HG02840 (cell line): ENCODE data around the gene TLK1.

Source experiments
- ATAC-seq: cut with Tn5 transposase; IDR thresholded peaks from one replicate; pipeline ENCODE4 v1.9.1; 2021; ENCODE audit warnings: mild to moderate bottlenecking, moderate library complexity, moderate number of reproducible peaks; ENCODE audit not compliant: unreplicated experiment, low FRiP score

The TLK1 gene

DNA sequence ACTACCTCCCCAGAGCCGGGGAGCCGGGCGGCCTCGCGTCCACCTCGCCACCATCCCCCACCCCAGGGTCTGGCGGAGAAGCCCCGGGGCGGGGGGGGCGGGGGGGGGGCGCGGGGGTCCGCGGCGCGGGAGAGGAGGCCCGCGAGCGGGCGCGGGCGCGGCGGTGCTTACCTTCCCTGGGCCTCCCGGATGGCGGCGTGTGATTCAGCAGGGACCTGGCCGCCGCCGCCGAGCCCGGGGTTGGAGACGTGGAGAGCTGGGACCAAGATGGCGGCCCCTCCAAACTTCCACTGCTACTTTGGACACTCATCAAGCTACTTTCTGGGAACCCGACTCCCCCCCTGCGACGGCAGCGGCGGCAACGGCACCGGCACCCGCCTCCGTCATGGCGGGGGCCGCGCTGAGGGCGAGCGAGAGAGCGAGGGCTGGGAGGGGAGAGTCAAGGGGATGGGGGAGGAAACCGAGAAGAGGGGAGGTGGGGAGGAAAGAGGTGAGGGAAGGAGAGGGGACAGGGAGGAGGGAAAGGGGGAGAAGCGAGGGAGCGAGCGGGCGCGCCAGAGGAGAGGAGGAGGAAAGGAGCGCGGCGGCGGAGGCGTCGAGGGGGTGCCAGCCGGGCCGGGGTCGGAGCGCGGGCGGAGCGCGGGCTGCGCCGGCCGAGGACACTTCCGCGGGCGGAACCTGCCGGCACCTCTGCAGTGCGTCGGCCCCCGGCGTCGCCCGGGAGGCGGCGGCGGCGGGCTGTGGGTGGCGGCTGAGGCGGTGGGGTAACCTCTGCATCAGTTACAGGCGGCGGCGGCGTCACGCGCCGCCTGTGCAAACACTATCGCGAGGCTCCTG is at the start of gene TLK1:
TSS of gene TLK1 (minus strand) at position 775 of the 837 bp plus-strand sequence. CDS start at position 310, 465 bp downstream.
- ATAC-seq, result peak; percentile 47

DNA sequence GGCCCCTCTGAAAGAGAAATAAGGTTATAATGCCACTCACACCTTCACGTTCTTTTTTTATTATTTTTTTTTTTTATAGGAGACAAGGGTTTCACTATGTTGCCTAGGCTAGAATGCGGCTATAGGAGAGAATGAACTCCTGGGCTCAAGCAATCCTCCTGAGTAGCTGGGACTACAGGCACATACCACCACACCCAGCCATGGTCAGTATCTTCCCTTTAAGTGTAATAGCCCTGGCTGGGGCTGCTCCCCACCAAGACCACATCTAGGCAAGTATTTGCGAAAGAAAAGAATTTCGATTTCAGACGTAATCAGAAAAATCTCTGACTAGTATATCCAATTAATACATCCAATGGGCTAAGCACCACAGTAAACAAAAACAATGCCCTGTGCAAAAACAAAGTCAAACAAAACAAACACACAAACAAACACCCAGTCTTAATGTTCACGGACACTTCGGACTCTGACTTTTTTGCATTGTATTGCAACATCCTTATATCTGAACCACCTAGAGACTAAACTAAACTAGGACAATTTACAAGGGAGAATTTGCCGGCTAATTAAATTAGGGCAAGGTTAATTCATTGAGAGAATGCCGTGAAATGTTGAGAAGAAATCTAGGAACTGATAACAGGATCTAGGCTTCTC is 49.6 kb upstream of the TLK1 start:
- ATAC-seq, result no peak

- no peak for ATAC-seq
Observed at GRCh38 chr2:171208657-171209056, 48.0 kb upstream of the TLK1 start.

GRCh38 chr2:171206422-171207115 is 45.9 kb upstream of the TLK1 start:
- no peak for ATAC-seq

GRCh38 chr2:171205551-171205950 is 44.9 kb upstream of the TLK1 start:
- ATAC-seq, result no peak

- no peak for ATAC-seq
Observed at GRCh38 chr2:171201767-171202166, 41.1 kb upstream of the TLK1 start.

DNA sequence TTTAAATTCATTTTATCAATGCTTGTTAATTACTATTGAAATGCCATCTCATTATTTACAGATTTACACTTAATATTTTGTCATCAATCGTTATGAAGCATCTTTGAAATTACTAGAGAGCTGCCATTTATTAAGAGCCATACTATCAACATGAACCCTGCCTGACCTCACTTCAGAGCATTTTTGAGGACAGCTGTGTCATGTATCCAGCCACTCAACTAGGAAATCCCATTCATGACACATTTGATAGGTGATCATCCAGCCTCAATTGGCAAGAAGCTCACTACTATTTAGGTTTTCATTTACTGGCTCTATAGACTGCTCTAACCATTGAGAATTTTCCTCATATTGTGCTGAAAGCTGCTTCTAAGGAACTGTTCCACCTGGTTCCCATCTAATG is 40.6 kb upstream of the TLK1 start:
- no peak for ATAC-seq

DNA sequence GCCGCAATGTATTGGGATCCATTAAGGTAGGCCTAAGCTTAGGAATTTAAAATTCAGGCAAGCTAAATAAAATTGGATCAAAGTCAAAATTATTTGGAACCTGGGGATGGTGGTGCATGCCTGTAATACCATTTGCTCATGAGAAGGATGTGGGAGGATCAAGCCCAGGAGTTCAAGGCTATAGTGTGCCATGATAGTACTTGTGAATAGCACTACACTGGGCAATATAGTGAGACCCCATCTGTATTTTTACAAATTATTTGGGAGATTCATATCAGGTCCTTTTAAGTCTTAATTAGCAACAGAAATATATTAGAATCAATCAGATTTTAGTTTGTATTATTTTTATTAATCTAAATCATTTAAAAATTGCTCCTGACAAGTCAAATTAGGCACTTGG is 39.8 kb upstream of the TLK1 start:
- no peak for ATAC-seq

GRCh38 chr2:171191021-171191420 is 30.3 kb upstream of the TLK1 start:
- ATAC-seq, result no peak

- ATAC-seq, result no peak
Observed at GRCh38 chr2:171187819-171188218, 27.1 kb upstream of the TLK1 start.

- ATAC-seq, result no peak
Observed at GRCh38 chr2:171187177-171187576, 26.5 kb upstream of the TLK1 start.

GRCh38 chr2:171185941-171186340 is 25.2 kb upstream of the TLK1 start:
- no peak for ATAC-seq

- no peak for ATAC-seq
Observed at GRCh38 chr2:171185165-171185818, 24.6 kb upstream of the TLK1 start.

GRCh38 chr2:171181064-171182049 is 20.7 kb upstream of the TLK1 start:
- ATAC-seq, result no peak

GRCh38 chr2:171180229-171180930 is 19.7 kb upstream of the TLK1 start:
- no peak for ATAC-seq

GRCh38 chr2:171178993-171179392 is 18.3 kb upstream of the TLK1 start:
- no peak for ATAC-seq

DNA sequence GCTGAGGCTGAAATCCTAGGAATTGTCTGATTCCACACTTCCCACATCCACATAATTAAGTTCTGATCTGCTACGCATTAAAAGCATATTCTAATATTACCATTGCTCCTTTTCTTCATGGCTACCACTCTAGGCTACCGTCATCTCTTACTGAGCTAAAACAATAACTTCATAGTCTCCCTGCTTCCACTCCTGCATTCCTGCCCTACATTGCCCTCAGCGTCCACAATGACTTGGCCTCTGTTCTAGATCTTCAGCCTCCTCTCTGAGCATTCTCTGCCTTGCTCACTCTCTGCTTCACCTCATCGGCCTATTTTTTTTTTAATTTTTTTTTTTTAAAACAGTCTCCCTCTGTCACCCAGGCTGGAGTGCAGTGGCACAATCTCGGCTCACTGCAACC is 15.8 kb upstream of the TLK1 start:
- no peak for ATAC-seq

- no peak for ATAC-seq
Observed at GRCh38 chr2:171174075-171174474, 13.4 kb upstream of the TLK1 start.

DNA sequence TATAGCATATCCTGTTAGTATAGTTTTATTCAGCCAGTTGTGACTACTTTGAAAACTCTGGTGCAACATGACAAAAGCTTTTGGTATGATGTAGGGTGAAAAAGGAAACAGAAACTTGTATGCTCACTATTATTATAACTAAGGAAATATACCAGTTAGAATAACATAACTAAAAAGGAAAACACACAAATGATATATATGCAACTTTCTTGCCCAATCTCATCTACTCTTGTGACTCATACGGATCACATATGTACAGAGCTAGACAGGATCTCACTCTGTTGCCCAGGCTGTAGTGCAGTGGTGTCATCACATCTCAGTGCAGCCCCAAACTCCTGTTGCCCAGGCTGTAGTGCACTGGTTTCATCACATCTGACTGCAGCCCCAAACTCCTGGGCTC is 12.4 kb upstream of the TLK1 start:
- ATAC-seq, result no peak
